ENCODE measurements around the gene PHIP.

PHIP gene

DNA sequence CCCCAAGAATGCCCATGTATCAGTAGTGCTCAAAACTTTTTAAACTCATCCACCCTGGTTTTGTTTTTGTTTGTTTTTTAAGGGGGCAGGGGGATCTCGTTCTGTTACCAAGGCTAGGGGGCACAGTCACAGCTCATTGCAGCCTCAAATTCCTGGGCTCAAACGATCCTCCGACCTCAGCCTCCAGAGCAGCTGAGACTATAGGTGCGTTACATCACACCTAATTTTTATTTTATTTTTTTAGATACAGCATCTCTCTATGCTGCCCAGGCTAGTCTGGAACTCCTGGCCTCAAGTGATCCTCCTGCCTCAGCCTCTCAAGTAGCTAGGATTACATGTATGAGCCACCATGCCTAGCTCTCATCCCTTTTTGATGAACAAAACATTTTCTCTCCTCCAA is 11.2 kb downstream of the PHIP start:
- TF ChIP-seq CTCF (IDR thresholded peaks at IDR 0.05; ENCODE audit: low read length) (no peak), EZH2 (IDR thresholded peaks at IDR 0.05; ENCODE audit: borderline replicate concordance, low read length) (no peak)
- Histone ChIP-seq H3K4me3 (ENCODE audit: low read depth, low read length, poor library complexity, severe bottlenecking) (no peak overlapping the region), H3K9ac (ENCODE audit: low read length) (no peak overlapping the region), H3K9me2 (ENCODE audit: low read depth, low read length) (no peaks in the 10 kb centered on the region), H3K4me1 (ENCODE audit: insufficient read depth, low read length, severe bottlenecking) (peaks cover 10% of the 10 kb centered on the region), H2AFZ (ENCODE audit: low read length) (no peak overlapping the region), H3K4me2 (ENCODE audit: low read length) (no peak overlapping the region), H3K27ac (ENCODE audit: low read depth, low read length, poor library complexity, severe bottlenecking) (no peak overlapping the region), H3K36me3 (ENCODE audit: insufficient read depth, low read length) (peaks cover 27% of the 10 kb centered on the region), H4K20me1 (ENCODE audit: insufficient read depth, low read length) (no peaks in the 10 kb centered on the region), H3K27me3 (ENCODE audit: insufficient read depth, low read length) (no peaks in the 10 kb centered on the region), H3F3A (ENCODE audit: insufficient read depth, low read length) (no peaks in the 10 kb centered on the region), H3K79me2 (ENCODE audit: insufficient read depth, low read length) (peaks cover 71% of the 10 kb centered on the region), H3K9me3 (ENCODE audit: low read length) (no peaks in the 10 kb centered on the region)

DNA sequence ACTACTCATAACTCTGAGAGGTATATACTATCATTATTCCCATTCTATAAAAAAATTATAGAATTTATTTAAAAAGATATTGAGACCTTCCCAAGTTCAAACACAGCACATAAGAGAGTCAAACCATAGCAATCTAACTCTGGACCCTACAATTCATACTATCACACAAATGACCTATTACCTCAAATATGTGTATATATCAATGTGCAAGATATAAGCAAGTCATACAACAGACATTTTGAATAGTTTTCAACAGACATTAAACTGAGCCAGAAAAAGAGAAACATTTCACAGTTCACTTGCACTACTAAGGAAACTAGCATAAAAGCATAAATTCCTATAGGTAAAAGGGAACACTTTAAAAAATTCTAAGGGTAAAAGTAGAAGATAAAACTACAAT is 11.7 kb downstream of the PHIP start:
- Histone ChIP-seq H3K9me2 (ENCODE audit: low read depth, low read length) (no peaks in the 10 kb centered on the region), H3K27me3 (ENCODE audit: insufficient read depth, low read length) (no peaks in the 10 kb centered on the region), H3K4me1 (ENCODE audit: insufficient read depth, low read length, severe bottlenecking) (peaks cover 5% of the 10 kb centered on the region), H3K9ac (ENCODE audit: low read length) (no peak overlapping the region), H3K36me3 (ENCODE audit: insufficient read depth, low read length) (peaks cover 27% of the 10 kb centered on the region), H4K20me1 (ENCODE audit: insufficient read depth, low read length) (no peaks in the 10 kb centered on the region), H3K9me3 (ENCODE audit: low read length) (no peaks in the 10 kb centered on the region), H3K27ac (ENCODE audit: low read depth, low read length, poor library complexity, severe bottlenecking) (no peak overlapping the region), H3K79me2 (ENCODE audit: insufficient read depth, low read length) (peaks cover 66% of the 10 kb centered on the region), H3K4me3 (ENCODE audit: low read depth, low read length, poor library complexity, severe bottlenecking) (no peak overlapping the region), H2AFZ (ENCODE audit: low read length) (no peak overlapping the region), H3K4me2 (ENCODE audit: low read length) (no peak overlapping the region), H3F3A (ENCODE audit: insufficient read depth, low read length) (no peaks in the 10 kb centered on the region)
- no peak for TF ChIP-seq CTCF (IDR thresholded peaks at IDR 0.05; ENCODE audit: low read length)
- no peak for TF ChIP-seq EZH2 (IDR thresholded peaks at IDR 0.05; ENCODE audit: borderline replicate concordance, low read length)

GRCh38 chr6:79065232-79065631 is 12.8 kb downstream of the PHIP start:
- peaks cover 55% of the 10 kb centered on the region for H3K79me2 ChIP-seq (ENCODE audit: insufficient read depth, low read length)
- H3K27ac ChIP-seq (ENCODE audit: low read depth, low read length, poor library complexity, severe bottlenecking) = no peak overlapping the region
- no peaks in the 10 kb centered on the region for H3K4me1 ChIP-seq (ENCODE audit: insufficient read depth, low read length, severe bottlenecking)
- no peaks in the 10 kb centered on the region for H4K20me1 ChIP-seq (ENCODE audit: insufficient read depth, low read length)
- H3K36me3 ChIP-seq (ENCODE audit: insufficient read depth, low read length) = peaks cover 25% of the 10 kb centered on the region
- H3K27me3 ChIP-seq (ENCODE audit: insufficient read depth, low read length) = no peaks in the 10 kb centered on the region
- no peak overlapping the region for H3K9ac ChIP-seq (ENCODE audit: low read length)
- H3F3A ChIP-seq (ENCODE audit: insufficient read depth, low read length) = no peaks in the 10 kb centered on the region
- H3K9me2 ChIP-seq (ENCODE audit: low read depth, low read length) = no peaks in the 10 kb centered on the region
- TF ChIP-seq EZH2 (IDR thresholded peaks at IDR 0.05; ENCODE audit: borderline replicate concordance, low read length) = no peak
- TF ChIP-seq CTCF (IDR thresholded peaks at IDR 0.05; ENCODE audit: low read length) = no peak
- H3K4me2 ChIP-seq (ENCODE audit: low read length) = no peak overlapping the region
- no peaks in the 10 kb centered on the region for H3K9me3 ChIP-seq (ENCODE audit: low read length)
- H2AFZ ChIP-seq (ENCODE audit: low read length) = no peak overlapping the region
- no peak overlapping the region for H3K4me3 ChIP-seq (ENCODE audit: low read depth, low read length, poor library complexity, severe bottlenecking)
